ENCODE results near the gene CFAP299.
A peak's percentile ranks its signal among the peaks of the same experiment; 100 is the strongest.
"Not testable (repeated sequence)": the region's sequence is repeated elsewhere in the genome, so short reads cannot be mapped to it uniquely, and the experiment has no call there.

CFAP299 gene

GRCh38 chr4:80335554-80336358 is at the start of gene CFAP299:
CFAP299 (plus strand) TSS chr4:80335730.
- DNase-seq (ENCODE audit: low spot score), result peak; percentile 75

DNA sequence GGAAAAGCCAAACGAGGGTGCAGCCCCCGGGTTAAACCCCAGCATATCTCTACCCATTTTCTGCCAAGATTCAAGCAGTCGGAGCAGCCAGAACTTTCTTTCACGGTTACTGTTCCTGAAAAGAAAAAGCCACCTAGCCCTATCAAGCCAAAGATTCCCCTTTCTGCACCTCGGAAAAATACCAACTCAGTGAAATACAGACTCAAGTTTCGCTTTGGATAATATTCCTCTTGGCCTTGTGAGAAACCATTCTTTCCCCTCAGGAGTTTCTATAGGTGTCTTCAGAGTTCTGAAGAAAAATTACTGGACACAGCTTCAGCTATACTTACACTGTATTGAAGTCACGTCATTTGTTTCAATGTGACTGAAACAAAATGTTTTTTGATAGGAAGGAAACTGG is 49.1 kb upstream of the CFAP299 start:
- DNase-seq (ENCODE audit: low spot score), result no peak

DNA sequence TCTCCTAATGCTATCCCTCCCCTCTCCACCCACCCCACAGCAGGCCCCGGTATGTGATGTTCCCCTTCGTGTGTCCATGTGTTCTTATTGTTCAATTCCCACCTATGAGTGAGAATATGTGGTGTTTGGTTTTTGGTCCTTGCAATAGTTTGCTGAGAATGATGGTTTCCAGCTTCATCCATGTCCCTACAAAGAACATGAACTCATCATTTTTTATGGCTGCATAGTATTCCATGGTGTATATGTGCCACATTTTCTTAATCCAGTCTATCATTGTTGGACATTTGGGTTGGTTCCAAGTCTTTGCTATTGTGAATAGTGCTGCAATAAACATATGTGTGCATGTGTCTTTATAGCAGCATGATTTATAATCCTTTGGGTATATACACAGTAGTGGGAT is 44.9 kb upstream of the CFAP299 start:
- DNase-seq (ENCODE audit: low spot score), result not testable (repeated sequence)

- no peak for DNase-seq (ENCODE audit: low spot score)
Measured at GRCh38 chr4:80294206-80294605, 41.3 kb upstream of the CFAP299 start.

GRCh38 chr4:80295336-80295735 is 40.2 kb upstream of the CFAP299 start:
- no peak for DNase-seq (ENCODE audit: low spot score)

- DNase-seq (ENCODE audit: low spot score), result no peak
Measured at GRCh38 chr4:80295826-80296225, 39.7 kb upstream of the CFAP299 start.

GRCh38 chr4:80301884-80302283 is 33.6 kb upstream of the CFAP299 start:
- DNase-seq (ENCODE audit: low spot score), result no peak

- no peak for DNase-seq (ENCODE audit: low spot score)
Measured at GRCh38 chr4:80302616-80303223, 32.8 kb upstream of the CFAP299 start.

DNA sequence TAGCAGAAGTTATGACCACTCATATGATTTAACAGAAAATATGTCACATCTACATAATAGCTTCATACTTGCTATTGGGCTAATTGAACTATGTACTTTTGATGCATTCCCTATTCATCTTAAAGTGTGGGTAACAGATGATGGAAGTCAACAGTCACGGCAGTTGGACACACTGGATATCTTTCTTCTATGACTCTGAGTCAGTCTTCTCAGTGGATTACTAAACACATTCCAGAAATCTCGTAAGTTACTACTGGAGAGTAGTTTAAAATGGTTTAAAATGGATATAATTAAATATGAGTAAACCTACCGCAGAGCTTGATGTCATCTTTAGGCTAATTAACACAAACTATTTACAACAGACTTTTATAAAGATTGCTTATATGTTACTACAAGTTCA is 30.1 kb upstream of the CFAP299 start:
- no peak for DNase-seq (ENCODE audit: low spot score)

DNA sequence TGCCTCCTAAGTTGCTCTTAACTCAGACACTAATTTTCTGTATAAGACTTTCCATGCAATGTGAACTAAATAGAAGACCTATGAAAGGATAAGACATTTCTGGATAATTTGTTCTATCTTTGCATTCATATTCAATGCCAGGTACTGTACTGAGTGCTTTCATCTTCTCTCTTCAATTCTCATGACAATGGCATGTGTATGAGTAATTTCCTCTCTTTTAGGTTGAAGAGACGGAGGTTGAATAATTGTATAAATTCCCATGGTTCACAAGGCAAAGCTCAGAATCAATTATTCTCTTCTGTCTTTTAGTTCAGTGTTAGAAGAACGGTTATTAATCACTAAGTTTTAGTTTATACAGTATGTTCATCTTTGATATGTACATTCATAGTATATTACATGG is 29.3 kb upstream of the CFAP299 start:
- DNase-seq (ENCODE audit: low spot score), result no peak

GRCh38 chr4:80307183-80307735 is 28.3 kb upstream of the CFAP299 start:
- DNase-seq (ENCODE audit: low spot score), result no peak

- no peak for DNase-seq (ENCODE audit: low spot score)
Measured at GRCh38 chr4:80307774-80308465, 27.6 kb upstream of the CFAP299 start.

GRCh38 chr4:80308466-80308822 is 27.1 kb upstream of the CFAP299 start:
- no peak for DNase-seq (ENCODE audit: low spot score)

GRCh38 chr4:80309294-80310004 is 26.1 kb upstream of the CFAP299 start:
- no peak for DNase-seq (ENCODE audit: low spot score)

- no peak for DNase-seq (ENCODE audit: low spot score)
Measured at GRCh38 chr4:80311130-80311529, 24.4 kb upstream of the CFAP299 start.

- DNase-seq (ENCODE audit: low spot score), result no peak
Measured at GRCh38 chr4:80312124-80312523, 23.4 kb upstream of the CFAP299 start.

DNA sequence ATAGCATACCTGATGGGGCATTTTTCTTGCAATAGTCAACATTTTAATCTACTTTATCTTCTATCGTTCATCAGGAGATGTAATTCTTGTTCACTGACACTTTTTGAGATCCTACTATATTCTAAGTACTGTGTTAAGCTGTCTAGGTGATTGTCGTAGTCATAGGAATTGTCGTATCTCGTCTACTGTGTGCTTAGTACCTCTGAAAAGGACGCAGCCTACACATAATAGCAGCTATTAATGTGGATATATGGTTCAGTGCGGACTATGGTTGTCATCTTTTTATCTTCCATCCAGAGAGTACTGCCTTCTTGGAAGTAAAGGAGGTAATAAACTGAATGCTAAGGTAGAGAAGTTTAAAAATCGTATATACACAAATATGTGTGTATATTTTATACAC is 21.9 kb upstream of the CFAP299 start:
- DNase-seq (ENCODE audit: low spot score), result no peak

GRCh38 chr4:80315848-80316247 is 19.7 kb upstream of the CFAP299 start:
- not testable (repeated sequence) for DNase-seq (ENCODE audit: low spot score)

DNA sequence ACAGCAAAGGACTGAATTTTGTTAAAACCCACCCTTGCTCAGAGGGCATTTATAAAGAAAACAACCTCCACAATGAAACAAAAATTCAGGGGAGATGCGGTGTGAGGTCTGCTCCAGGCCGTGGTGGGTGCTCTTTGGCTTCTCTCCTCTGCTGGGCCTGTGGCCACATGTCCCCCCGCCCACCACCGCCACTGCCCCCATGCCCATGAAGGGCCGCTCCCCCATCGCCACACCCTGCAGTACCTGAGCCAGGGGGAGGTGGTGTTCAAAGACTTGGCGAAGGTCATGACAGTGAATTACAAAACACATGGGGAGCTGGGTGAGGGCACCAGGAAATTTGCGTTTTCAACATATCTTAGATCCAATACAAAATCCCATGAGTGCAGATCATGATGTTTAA is 14.2 kb upstream of the CFAP299 start:
- DNase-seq (ENCODE audit: low spot score), result no peak

GRCh38 chr4:80321776-80322175 is 13.8 kb upstream of the CFAP299 start:
- DNase-seq (ENCODE audit: low spot score), result no peak

- no peak for DNase-seq (ENCODE audit: low spot score)
Measured at GRCh38 chr4:80322716-80323115, 12.8 kb upstream of the CFAP299 start.

DNA sequence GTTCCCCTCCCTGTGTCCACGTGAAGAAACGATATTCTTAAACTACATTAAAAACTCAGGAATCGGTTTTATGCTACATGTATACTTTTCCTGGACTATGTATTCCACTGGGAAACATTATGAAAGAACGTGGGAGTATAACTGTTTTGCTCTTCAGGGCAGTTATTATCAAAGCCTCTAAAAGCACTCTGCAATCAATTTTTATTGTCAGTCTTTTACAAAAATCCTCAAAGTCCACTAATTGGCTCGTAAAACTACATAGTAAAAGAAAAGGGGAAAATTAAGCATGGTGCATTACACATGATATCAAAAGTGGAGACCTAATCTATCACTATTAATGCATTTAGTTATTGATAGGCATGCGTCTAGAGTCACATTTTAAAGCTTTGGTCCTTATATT is 11.4 kb upstream of the CFAP299 start:
- no peak for DNase-seq (ENCODE audit: low spot score)

Measured in hematopoietic multipotent progenitor cell treated with erythropoietin and hydrocortisone succinate and interleukin-3 and kit ligand, for 15 days (in vitro differentiated cells).